Astrocyte (in vitro differentiated cells and primary cell): ENCODE results near the gene CLTCL1. TPM values are rescaled to one million over a fixed set of nuclear protein-coding genes. Genes with fewer than 3 reads are reported as not detected.

ENCODE experiments used
- DNase-seq: peaks from one replicate; pipeline ENCODE4 v3.0.0-alpha.2; 2010; ENCODE audit warnings: low read depth
- FAIRE-seq: peaks from 2 replicates; lab custom pipeline; 2011; peaks lifted over from hg19 to GRCh38; lab: Jason Lieb, UNC
- H2AFZ ChIP-seq: 2 replicates; pipeline ENCODE4 v1.6.0; 2012; ENCODE audit warnings: low read depth, low read length, inconsistent platforms
- H3K27ac ChIP-seq: 2 replicates; pipeline ENCODE4 v1.5.1; 2011; ENCODE audit warnings: low read depth, low read length, inconsistent platforms
- H3K27me3 ChIP-seq: 2 replicates; pipeline ENCODE4 v1.6.0; 2011; ENCODE audit warnings: low read length, inconsistent platforms; ENCODE audit not compliant: insufficient read depth
- H3K36me3 ChIP-seq: 2 replicates; pipeline ENCODE4 v1.5.1; 2011; ENCODE audit warnings: low read length, inconsistent platforms; ENCODE audit not compliant: insufficient read depth
- H3K4me1 ChIP-seq: 2 replicates; pipeline ENCODE4 v1.5.1; 2011; ENCODE audit warnings: low read length, inconsistent platforms; ENCODE audit not compliant: insufficient read depth
- H3K4me2 ChIP-seq: 2 replicates; pipeline ENCODE4 v1.6.0; 2012; ENCODE audit warnings: low read length, inconsistent platforms
- H3K4me3 ChIP-seq: 2 replicates; pipeline ENCODE4 v1.5.1; 2011; ENCODE audit warnings: low read depth, mild to moderate bottlenecking, low read length, inconsistent platforms; ENCODE audit not compliant: insufficient read depth
- H3K79me2 ChIP-seq: 2 replicates; pipeline ENCODE4 v1.6.0; 2012; ENCODE audit warnings: mild to moderate bottlenecking, low read length, inconsistent platforms; ENCODE audit not compliant: insufficient read depth
- H3K9ac ChIP-seq: 2 replicates; pipeline ENCODE4 v1.6.0; 2012; ENCODE audit warnings: mild to moderate bottlenecking, low read length, inconsistent platforms
- H3K9me3 ChIP-seq: 2 replicates; pipeline ENCODE4 v1.5.1; 2012; ENCODE audit warnings: low read depth, mild to moderate bottlenecking, low read length, inconsistent platforms; ENCODE audit not compliant: insufficient read depth
- H4K20me1 ChIP-seq: 2 replicates; pipeline ENCODE4 v1.6.0; 2012; ENCODE audit warnings: low read length, inconsistent platforms; ENCODE audit not compliant: insufficient read depth
- H3K27ac Mint-ChIP-seq: one replicate; pipeline ENCODE4 v1.8.0; 2021; ENCODE audit warnings: mild to moderate bottlenecking, mixed read lengths; ENCODE audit not compliant: unreplicated experiment
- H3K27me3 Mint-ChIP-seq: one replicate; pipeline ENCODE4 v1.8.0; 2021; ENCODE audit warnings: low read depth, mixed read lengths; ENCODE audit not compliant: unreplicated experiment
- H3K36me3 Mint-ChIP-seq: one replicate; pipeline ENCODE4 v1.8.0; 2021; ENCODE audit warnings: low read depth, mixed read lengths; ENCODE audit not compliant: unreplicated experiment
- H3K4me1 Mint-ChIP-seq: one replicate; pipeline ENCODE4 v1.8.0; 2021; ENCODE audit warnings: low read depth, mixed read lengths; ENCODE audit not compliant: unreplicated experiment
- H3K4me3 Mint-ChIP-seq: one replicate; pipeline ENCODE4 v1.8.0; 2021; ENCODE audit warnings: mild to moderate bottlenecking, moderate library complexity, mixed read lengths; ENCODE audit not compliant: unreplicated experiment
- H3K9me3 Mint-ChIP-seq: one replicate; pipeline ENCODE4 v1.8.0; 2021; ENCODE audit warnings: mild to moderate bottlenecking, mixed read lengths; ENCODE audit not compliant: unreplicated experiment
- CTCF ChIP-seq: IDR thresholded peaks from 2 replicates; pipeline ENCODE4 v1.5.1; 2011; ENCODE audit warnings: low read depth, mild to moderate bottlenecking, inconsistent platforms, low read length, moderate library complexity; ENCODE audit not compliant: insufficient read depth
- EZH2 ChIP-seq: IDR thresholded peaks from 2 replicates; pipeline ENCODE4 v1.6.1; 2012; ENCODE audit warnings: mild to moderate bottlenecking, low read length, inconsistent platforms; ENCODE audit not compliant: insufficient read depth
- total RNA-seq: library from RNA; stranded (reverse); gene quantifications from 2 replicates; pipeline ENCODE4 v1.2.1, GENCODE V29; 2021

CLTCL1 gene
- total RNA-seq, 1 donor from 2014 or later, result 54.4 TPM

- Mint-ChIP-seq H3K4me1 (no peaks in the 10 kb centered on the region), H3K9me3 (no peaks in the 10 kb centered on the region), H3K27ac (no peak overlapping the region), H3K36me3 (peaks cover 48% of the 10 kb centered on the region), H3K4me3 (no peak overlapping the region), H3K27me3 (no peaks in the 10 kb centered on the region)
- Histone ChIP-seq H4K20me1 (no peaks in the 10 kb centered on the region), H3K36me3 (no peaks in the 10 kb centered on the region), H3K9me3 (no peaks in the 10 kb centered on the region), H3K4me3 (no peak overlapping the region), H3K27ac (no peak overlapping the region), H2AFZ (no peak overlapping the region), H3K4me2 (no peak overlapping the region), H3K27me3 (no peaks in the 10 kb centered on the region), H3K79me2 (no peaks in the 10 kb centered on the region), H3K9ac (no peak overlapping the region), H3K4me1 (no peaks in the 10 kb centered on the region)
- no peak for FAIRE-seq
- no peak for TF ChIP-seq CTCF
- TF ChIP-seq EZH2, result no peak
- no peak for DNase-seq
Observed at GRCh38 chr22:19228179-19228578, 63.3 kb downstream of the CLTCL1 start.

- Histone ChIP-seq H3K9me3 (no peaks in the 10 kb centered on the region), H3K4me2 (no peak overlapping the region), H4K20me1 (no peaks in the 10 kb centered on the region), H3K79me2 (no peaks in the 10 kb centered on the region), H3K27ac (no peak overlapping the region), H3K4me3 (no peak overlapping the region), H3K27me3 (no peaks in the 10 kb centered on the region), H3K4me1 (no peaks in the 10 kb centered on the region), H2AFZ (no peak overlapping the region), H3K9ac (no peak overlapping the region), H3K36me3 (peaks cover 2% of the 10 kb centered on the region)
- Mint-ChIP-seq H3K9me3 (no peaks in the 10 kb centered on the region), H3K36me3 (peaks cover 53% of the 10 kb centered on the region), H3K27me3 (no peaks in the 10 kb centered on the region), H3K27ac (no peak overlapping the region), H3K4me1 (no peaks in the 10 kb centered on the region), H3K4me3 (no peak overlapping the region)
- TF ChIP-seq CTCF (no peak), EZH2 (no peak)
- DNase-seq (no peak), FAIRE-seq (no peak)
Observed at GRCh38 chr22:19226428-19226827, 65.1 kb downstream of the CLTCL1 start.

GRCh38 chr22:19225560-19225959 lies 66.0 kb downstream of the CLTCL1 start:
- H3K4me1 ChIP-seq, result no peaks in the 10 kb centered on the region
- H3K9ac ChIP-seq, result no peak overlapping the region
- H3K4me2 ChIP-seq, result no peak overlapping the region
- H3K9me3 ChIP-seq, result no peaks in the 10 kb centered on the region
- peaks cover 55% of the 10 kb centered on the region for H3K36me3 Mint-ChIP-seq
- H3K27me3 ChIP-seq, result no peaks in the 10 kb centered on the region
- H3K4me3 ChIP-seq, result no peak overlapping the region
- H3K27ac Mint-ChIP-seq, result no peak overlapping the region
- H3K36me3 ChIP-seq, result peaks cover 3% of the 10 kb centered on the region
- H3K79me2 ChIP-seq, result no peaks in the 10 kb centered on the region
- no peak for FAIRE-seq
- no peak for DNase-seq
- TF ChIP-seq EZH2 (no peak), CTCF (no peak)
- H3K4me3 Mint-ChIP-seq, result no peak overlapping the region
- H3K27ac ChIP-seq, result no peak overlapping the region
- no peaks in the 10 kb centered on the region for H3K27me3 Mint-ChIP-seq
- no peaks in the 10 kb centered on the region for H3K4me1 Mint-ChIP-seq
- H3K9me3 Mint-ChIP-seq, result no peaks in the 10 kb centered on the region
- H4K20me1 ChIP-seq, result no peaks in the 10 kb centered on the region
- H2AFZ ChIP-seq, result no peak overlapping the region
